KOPT-K1 (cell line): ENCODE measurements around the gene PIKFYVE.
A peak's percentile ranks its signal among the peaks of the same experiment; 100 is the strongest.
"Not testable (repeated sequence)": the region's sequence is repeated elsewhere in the genome, so short reads cannot be mapped to it uniquely, and the experiment has no call there.

Source experiments
- H3K27ac ChIP-seq: fragments of 200-600 bp; sonication (generic); 2 replicates; pipeline ENCODE4 v1.5.1; 2016; ENCODE audit warnings: antibody characterized with exemption, mild to moderate bottlenecking, low read depth, low read length; ENCODE audit not compliant: poor library complexity, severe bottlenecking
- H3K36me3 ChIP-seq: fragments of 200-600 bp; sonication (generic); 2 replicates; pipeline ENCODE4 v1.5.1; 2017; ENCODE audit warnings: antibody characterized with exemption, mild to moderate bottlenecking, low read length, moderate library complexity; ENCODE audit not compliant: insufficient read depth
- H3K9me3 ChIP-seq: fragments of 200-600 bp; sonication (generic); 2 replicates; pipeline ENCODE4 v1.5.1; 2017; ENCODE audit warnings: antibody characterized with exemption, low read length, mild to moderate bottlenecking; ENCODE audit not compliant: insufficient read depth, poor library complexity, severe bottlenecking

PIKFYVE gene

GRCh38 chr2:208251098-208251497 is 15.0 kb upstream of the PIKFYVE start:
- no peaks in the 10 kb centered on the region for H3K9me3 ChIP-seq
- peaks cover 76% of the 10 kb centered on the region for H3K36me3 ChIP-seq
- no peak overlapping the region for H3K27ac ChIP-seq

DNA sequence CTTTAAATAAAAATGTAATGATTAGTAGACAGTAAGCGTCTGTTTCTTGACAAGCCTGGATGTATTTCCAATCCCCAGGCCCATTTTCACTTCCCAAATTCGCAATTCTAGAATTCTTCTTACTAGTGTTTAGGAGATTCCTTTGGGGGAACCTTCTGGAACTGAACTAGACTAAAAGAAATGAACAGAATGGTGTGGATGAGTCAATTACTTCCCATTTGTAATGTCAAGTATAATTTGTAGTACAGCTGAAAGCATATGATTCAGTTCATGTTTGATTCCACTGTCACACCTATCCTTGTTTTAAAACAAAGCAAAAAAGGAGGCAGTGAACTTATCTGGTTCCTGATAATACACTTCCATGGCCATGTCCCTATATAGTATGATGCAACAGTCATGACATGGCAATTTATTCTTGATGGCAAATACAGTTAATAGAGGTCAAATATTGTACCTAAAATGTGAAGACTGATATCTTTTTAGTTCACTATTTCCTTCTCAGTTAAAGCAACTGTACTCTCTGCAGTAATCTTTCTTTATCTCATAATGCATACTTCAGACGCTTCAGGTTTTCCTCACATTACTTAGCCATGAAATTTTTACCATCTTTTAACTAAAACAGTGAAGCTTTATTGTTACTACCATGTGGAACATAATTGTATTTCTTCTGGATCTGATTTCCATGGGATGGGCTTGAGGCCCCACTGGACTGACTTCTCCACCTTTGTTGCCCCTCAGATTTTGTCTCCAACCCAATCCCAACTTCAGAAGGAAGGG is 13.2 kb upstream of the PIKFYVE start:
- H3K36me3 ChIP-seq = peaks cover 58% of the 10 kb centered on the region
- H3K27ac ChIP-seq = no peak overlapping the region
- no peaks in the 10 kb centered on the region for H3K9me3 ChIP-seq

- H3K9me3 ChIP-seq = no peaks in the 10 kb centered on the region
- peaks cover 50% of the 10 kb centered on the region for H3K36me3 ChIP-seq
- peak overlapping the region; percentile 64 for H3K27ac ChIP-seq
Measured at GRCh38 chr2:208253600-208254117, 12.4 kb upstream of the PIKFYVE start.

GRCh38 chr2:208254118-208254870 is 11.8 kb upstream of the PIKFYVE start:
- H3K27ac ChIP-seq = peak overlapping the region; percentile 64
- peaks cover 44% of the 10 kb centered on the region for H3K36me3 ChIP-seq

GRCh38 chr2:208254871-208255556 is 11.0 kb upstream of the PIKFYVE start, which contains the start of gene IDH1:
TSS of gene IDH1 (minus strand) at chr2:208255071. CDS start at chr2:208251551, 3,520 bp downstream.
- H3K27ac ChIP-seq = peak within 1 kb of the TSS; percentile 64
- peaks cover 36% of the 10 kb centered on the region for H3K36me3 ChIP-seq
- H3K9me3 ChIP-seq = no peaks in the 10 kb centered on the region

More at GRCh38 chr2:208254118-208254870, 11.8 kb upstream of the PIKFYVE start:
- no peaks in the 10 kb centered on the region for H3K9me3 ChIP-seq

DNA sequence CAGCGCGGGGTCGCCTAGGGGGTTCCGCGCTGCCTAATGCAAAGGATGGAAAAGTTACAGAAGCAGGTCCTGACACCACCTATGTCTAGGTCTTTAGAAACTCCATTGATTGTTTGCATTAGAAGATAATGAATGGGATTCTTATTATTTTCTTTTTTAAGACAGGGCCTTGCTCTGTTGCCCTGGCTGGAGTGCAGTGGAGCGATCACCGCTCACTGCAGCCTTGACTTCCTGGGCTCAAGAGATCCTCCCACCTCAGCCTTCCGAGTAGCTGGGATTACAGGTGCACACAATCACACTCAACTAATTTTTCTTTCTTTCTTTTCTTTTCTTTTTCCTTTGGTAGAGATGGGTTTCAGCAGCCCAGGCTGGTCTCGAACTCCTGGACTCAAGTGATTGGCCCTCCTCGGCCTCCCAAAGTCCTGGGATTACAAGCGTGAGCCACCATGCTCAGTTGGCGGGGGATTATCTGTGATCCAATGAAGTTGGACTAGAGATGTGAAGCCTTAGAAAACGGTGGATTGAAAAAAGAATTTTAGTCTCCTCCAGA is 10.4 kb upstream of the PIKFYVE start:
- Histone ChIP-seq H3K36me3 (peaks cover 30% of the 10 kb centered on the region), H3K27ac (peak overlapping the region; percentile 64), H3K9me3 (no peaks in the 10 kb centered on the region)

- Histone ChIP-seq H3K27ac (no peak overlapping the region), H3K9me3 (no peaks in the 10 kb centered on the region), H3K36me3 (peaks cover 24% of the 10 kb centered on the region)
Measured at GRCh38 chr2:208256192-208256782, 9.8 kb upstream of the PIKFYVE start.

- H3K27ac ChIP-seq, H3K9me3 ChIP-seq: not testable (repeated sequence)
- peaks cover 15% of the 10 kb centered on the region for H3K36me3 ChIP-seq
Measured at GRCh38 chr2:208256849-208257813, 8.9 kb upstream of the PIKFYVE start.

- Histone ChIP-seq H3K36me3 (peaks cover 7% of the 10 kb centered on the region), H3K9me3 (no peaks in the 10 kb centered on the region), H3K27ac (peak overlapping the region; percentile 97)
Measured at GRCh38 chr2:208265371-208265800, 669 bp upstream of the PIKFYVE start.

DNA sequence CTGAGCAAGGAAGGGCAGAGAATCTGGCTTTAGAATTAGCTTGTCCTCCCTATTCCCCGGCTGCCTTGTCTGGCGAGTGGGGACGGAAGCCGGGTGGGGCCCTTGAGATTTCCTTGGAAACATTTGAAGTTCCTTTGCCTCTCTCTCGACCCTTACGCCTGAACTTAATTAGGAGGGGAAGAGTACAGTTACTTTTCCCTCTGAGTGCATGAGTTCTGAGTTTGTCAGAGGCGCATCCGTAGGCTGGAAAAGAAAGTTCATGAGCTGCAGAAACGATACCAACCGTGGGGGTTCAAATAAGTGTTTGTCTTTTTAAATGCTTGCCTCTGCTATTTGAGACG is 468 bp downstream of the PIKFYVE start:
- no peaks in the 10 kb centered on the region for H3K9me3 ChIP-seq
- peaks cover 11% of the 10 kb centered on the region for H3K36me3 ChIP-seq
- H3K27ac ChIP-seq = peak overlapping the region; percentile 97

DNA sequence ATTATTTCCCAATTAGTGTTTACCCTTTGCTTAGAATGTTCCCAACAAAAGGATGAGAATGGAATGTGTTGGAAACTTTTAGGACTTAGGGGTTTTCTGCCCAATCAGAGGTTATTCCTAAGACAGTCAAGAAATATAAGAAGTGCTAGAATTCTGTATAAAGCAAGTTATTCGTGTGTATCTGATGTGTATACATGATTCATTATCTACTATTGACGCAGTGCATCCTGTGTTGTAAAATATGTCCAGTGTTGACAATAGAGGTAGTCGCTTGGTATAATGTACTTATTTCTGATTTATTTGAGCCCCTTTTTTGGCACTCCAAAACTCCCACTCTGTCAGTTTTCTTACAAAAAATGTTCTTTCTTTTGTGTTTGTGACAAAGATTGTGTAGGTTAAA is 881 bp downstream of the PIKFYVE start:
- H3K9me3 ChIP-seq = no peaks in the 10 kb centered on the region
- H3K36me3 ChIP-seq = peaks cover 15% of the 10 kb centered on the region
- H3K27ac ChIP-seq = peak overlapping the region; percentile 97

- peak overlapping the region; percentile 97 for H3K27ac ChIP-seq
- not testable (repeated sequence) for H3K9me3 ChIP-seq
- H3K36me3 ChIP-seq = peaks cover 20% of the 10 kb centered on the region
Measured at GRCh38 chr2:208267526-208267925, 1.5 kb downstream of the PIKFYVE start.

DNA sequence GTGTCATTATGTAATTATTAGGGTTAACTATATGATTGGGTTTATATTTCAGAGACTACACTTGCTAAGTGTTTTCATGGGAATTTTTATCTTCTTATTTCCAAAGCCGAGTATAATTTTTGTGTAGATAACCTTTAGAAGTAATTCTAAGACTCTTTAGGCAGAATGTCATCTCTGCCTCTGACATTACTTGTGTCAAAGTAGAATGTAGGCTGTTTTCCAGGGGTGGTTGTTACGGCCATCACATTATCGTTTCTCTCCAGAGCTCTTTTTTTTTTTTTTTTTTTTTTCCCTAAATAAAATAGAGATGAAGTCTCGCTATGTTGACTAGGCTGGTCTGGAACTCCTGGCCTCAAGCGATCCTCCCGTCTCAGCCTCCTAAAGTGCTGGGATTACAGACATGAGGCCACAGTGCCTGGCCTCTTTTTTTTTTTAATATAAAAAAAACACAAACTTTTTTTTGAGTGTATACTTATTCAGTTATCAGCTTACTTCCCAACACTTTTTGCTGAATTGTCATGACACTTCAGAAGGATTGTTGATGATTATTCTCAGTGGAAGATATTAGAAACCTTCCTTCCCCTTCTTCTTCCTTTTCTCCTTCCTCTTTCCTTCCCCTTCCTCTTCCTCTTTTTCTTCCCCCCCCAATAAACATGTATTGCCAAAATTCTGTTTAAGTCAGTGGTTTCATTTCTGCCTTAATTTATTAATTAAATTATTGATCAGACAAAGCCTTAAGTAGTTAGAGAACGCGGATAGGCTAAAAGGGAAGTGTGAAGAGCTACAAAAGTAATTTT is 2.3 kb downstream of the PIKFYVE start:
- H3K36me3 ChIP-seq = peaks cover 28% of the 10 kb centered on the region
- H3K9me3 ChIP-seq = no peaks in the 10 kb centered on the region
- H3K27ac ChIP-seq = peak overlapping the region; percentile 97
